ENCODE results near the gene WDR55. TPM values are rescaled to one million over a fixed set of nuclear protein-coding genes. Genes with fewer than 3 reads are reported as not detected.

Gene WDR55
- total and polyA plus RNA-seq, 2 experiments from 2014 or later: 9.6 to 18.0 TPM

DNA sequence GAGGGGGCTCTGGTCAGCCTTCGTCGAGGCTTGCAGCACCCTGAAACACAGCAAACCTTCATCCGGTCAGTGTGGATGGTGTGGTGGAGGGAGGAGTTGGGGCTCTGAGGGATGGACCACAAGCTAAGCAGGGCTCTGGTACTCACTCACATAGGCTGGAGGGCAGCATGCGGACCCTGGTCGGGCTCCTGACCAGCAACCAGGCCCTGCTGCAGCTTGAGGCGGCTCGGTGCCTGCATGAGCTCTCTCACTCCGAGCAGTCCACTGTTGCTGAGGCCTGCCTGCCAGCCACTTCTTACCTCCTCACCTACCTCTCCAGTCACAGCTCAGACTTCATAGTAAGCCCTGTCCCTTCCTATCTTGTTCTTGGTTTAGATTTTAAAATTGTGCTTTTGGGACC lies 23.0 kb upstream of the WDR55 start:
- Histone ChIP-seq H3K9me2 (ENCODE audit: insufficient read depth) (no peaks in the 10 kb centered on the region), H3K36me3 (ENCODE audit: insufficient read depth) (peaks cover 19% of the 10 kb centered on the region; the same call in 1 of the 2 replicates), H3F3A (replicated peaks; ENCODE audit: low read depth) (no peaks in the 10 kb centered on the region), H3K4me2 (no peak overlapping the region), H3K27ac (ENCODE audit: low read depth) (no peak overlapping the region), H2AFZ (no peak overlapping the region), H3K4me1 (ENCODE audit: insufficient read depth) (peaks cover 23% of the 10 kb centered on the region), H3K4me3 (no peak overlapping the region), H3K79me2 (replicated peaks; ENCODE audit: insufficient read depth) (peaks cover 25% of the 10 kb centered on the region), H4K20me1 (replicated peaks; ENCODE audit: insufficient read depth) (peaks cover 7% of the 10 kb centered on the region), H3K27me3 (ENCODE audit: insufficient read depth) (no peaks in the 10 kb centered on the region)
- ATAC-seq (no peak), DNase-seq (ENCODE audit: low spot score) (no peak)
- Mint-ChIP-seq H3K27ac (no peak overlapping the region), H3K9me3 (no peaks in the 10 kb centered on the region), H3K4me3 (no peak overlapping the region), H3K36me3 (ENCODE audit: low read depth) (peaks cover 52% of the 10 kb centered on the region), H3K27me3 (ENCODE audit: insufficient read depth, low read depth, poor library complexity) (peaks cover 17% of the 10 kb centered on the region), H3K4me1 (peaks cover 14% of the 10 kb centered on the region)
- TF ChIP-seq, protein P1, sequence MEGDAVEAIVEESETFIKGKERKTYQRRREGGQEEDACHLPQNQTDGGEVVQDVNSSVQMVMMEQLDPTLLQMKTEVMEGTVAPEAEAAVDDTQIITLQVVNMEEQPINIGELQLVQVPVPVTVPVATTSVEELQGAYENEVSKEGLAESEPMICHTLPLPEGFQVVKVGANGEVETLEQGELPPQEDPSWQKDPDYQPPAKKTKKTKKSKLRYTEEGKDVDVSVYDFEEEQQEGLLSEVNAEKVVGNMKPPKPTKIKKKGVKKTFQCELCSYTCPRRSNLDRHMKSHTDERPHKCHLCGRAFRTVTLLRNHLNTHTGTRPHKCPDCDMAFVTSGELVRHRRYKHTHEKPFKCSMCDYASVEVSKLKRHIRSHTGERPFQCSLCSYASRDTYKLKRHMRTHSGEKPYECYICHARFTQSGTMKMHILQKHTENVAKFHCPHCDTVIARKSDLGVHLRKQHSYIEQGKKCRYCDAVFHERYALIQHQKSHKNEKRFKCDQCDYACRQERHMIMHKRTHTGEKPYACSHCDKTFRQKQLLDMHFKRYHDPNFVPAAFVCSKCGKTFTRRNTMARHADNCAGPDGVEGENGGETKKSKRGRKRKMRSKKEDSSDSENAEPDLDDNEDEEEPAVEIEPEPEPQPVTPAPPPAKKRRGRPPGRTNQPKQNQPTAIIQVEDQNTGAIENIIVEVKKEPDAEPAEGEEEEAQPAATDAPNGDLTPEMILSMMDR (conservative IDR thresholded peaks at IDR 0.05; ENCODE audit: low read depth in 2 of 2): no peak
- TF ChIP-seq, protein P2, sequence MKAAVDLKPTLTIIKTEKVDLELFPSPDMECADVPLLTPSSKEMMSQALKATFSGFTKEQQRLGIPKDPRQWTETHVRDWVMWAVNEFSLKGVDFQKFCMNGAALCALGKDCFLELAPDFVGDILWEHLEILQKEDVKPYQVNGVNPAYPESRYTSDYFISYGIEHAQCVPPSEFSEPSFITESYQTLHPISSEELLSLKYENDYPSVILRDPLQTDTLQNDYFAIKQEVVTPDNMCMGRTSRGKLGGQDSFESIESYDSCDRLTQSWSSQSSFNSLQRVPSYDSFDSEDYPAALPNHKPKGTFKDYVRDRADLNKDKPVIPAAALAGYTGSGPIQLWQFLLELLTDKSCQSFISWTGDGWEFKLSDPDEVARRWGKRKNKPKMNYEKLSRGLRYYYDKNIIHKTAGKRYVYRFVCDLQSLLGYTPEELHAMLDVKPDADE (IDR thresholded peaks at IDR 0.05): no peak

DNA sequence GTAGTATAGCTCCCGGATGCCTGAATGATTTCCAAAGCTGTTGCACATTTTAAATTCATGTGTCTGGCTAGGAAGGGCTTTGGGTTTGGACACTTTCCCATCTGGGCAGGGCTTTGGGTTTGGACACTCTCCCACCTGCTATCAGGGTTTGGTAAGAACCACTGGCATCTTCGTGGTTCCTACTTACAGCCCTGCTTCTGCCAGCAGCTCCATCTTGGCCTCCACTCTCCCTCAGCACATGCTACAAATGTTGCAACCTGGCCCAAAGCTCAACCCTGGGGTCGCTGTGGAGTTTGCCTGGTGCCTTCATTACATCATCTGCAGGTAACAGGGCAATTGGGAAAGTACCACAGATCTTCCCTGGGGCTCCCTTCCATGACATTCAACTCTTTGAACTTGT lies 22.0 kb upstream of the WDR55 start:
- TF ChIP-seq JUNB (IDR thresholded peaks at IDR 0.05; ENCODE audit: unreplicated experiment): no peak
- DNase-seq (ENCODE audit: low spot score): no peak

DNA sequence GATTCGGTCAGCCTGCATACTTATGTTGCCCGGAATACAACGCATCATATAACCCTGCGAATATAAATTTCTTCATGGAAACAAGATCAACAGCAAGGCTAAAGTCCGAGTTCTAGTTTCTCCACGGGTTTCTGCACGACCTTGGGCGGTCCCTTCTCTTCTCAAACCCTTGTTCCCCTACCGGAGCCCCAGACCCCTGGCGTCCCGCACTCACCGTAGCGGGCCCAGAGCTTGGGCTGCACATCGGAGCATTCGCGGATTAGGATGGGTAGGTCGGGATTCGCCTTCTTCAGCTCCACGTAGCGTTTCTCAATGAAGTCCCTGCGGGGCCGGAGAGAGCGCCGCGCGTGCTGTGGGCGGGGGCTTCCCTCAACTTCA lies 17.7 kb upstream of the WDR55 start:
- Mint-ChIP-seq H3K27ac (peak overlapping the region; percentile 76; the same call in 1 of the 2 replicates), H3K9me3 (no peaks in the 10 kb centered on the region; the same call in 2 of the 3 replicates), H3K4me3 (peak overlapping the region; percentile 100), H3K36me3 (ENCODE audit: low read depth) (peaks cover 64% of the 10 kb centered on the region), H3K4me1 (peaks cover 3% of the 10 kb centered on the region), H3K27me3 (ENCODE audit: insufficient read depth, low read depth, poor library complexity) (peaks cover 23% of the 10 kb centered on the region)
- Histone ChIP-seq H3K4me2 (peak overlapping the region; percentile 85), H3K27ac (ENCODE audit: low read depth) (no peak overlapping the region), H3K4me3 (peak overlapping the region; percentile 83), H4K20me1 (replicated peaks; ENCODE audit: insufficient read depth) (peaks cover 7% of the 10 kb centered on the region; the same call in 1 of the 2 replicates), H3K9me2 (ENCODE audit: insufficient read depth) (no peaks in the 10 kb centered on the region), H2AFZ (peak overlapping the region; percentile 43; the same call in 1 of the 2 replicates), H3K4me1 (ENCODE audit: insufficient read depth) (peaks cover 13% of the 10 kb centered on the region), H3K27me3 (ENCODE audit: insufficient read depth) (no peaks in the 10 kb centered on the region), H3F3A (replicated peaks; ENCODE audit: low read depth) (no peaks in the 10 kb centered on the region), H3K36me3 (ENCODE audit: insufficient read depth) (peaks cover 24% of the 10 kb centered on the region), H3K79me2 (replicated peaks; ENCODE audit: insufficient read depth) (peaks cover 29% of the 10 kb centered on the region)
- ATAC-seq: peak; percentile 43
- peak; percentile 27 for DNase-seq (ENCODE audit: low spot score)
- TF ChIP-seq EZH2phosphoT487 (IDR thresholded peaks at IDR 0.05; ENCODE audit: unreplicated experiment) (no peak), EZH2 (IDR thresholded peaks at IDR 0.05; ENCODE audit: low read depth, unreplicated experiment) (no peak), JUNB (IDR thresholded peaks at IDR 0.05; ENCODE audit: unreplicated experiment) (no peak), NANOG (IDR thresholded peaks at IDR 0.05; ENCODE audit: borderline replicate concordance) (no peak)
- TF ChIP-seq, protein P2 (IDR thresholded peaks at IDR 0.05): no peak; the same call in 1 of the 2 replicates

More for the DNA sequence above, 22.0 kb upstream of the WDR55 start:
- H3F3A ChIP-seq (replicated peaks; ENCODE audit: low read depth): no peaks in the 10 kb centered on the region
- Mint-ChIP-seq H3K4me1 (peaks cover 14% of the 10 kb centered on the region), H3K27me3 (ENCODE audit: insufficient read depth, low read depth, poor library complexity) (peaks cover 21% of the 10 kb centered on the region), H3K9me3 (no peaks in the 10 kb centered on the region; the same call in 2 of the 3 replicates), H3K36me3 (ENCODE audit: low read depth) (peaks cover 54% of the 10 kb centered on the region), H3K4me3 (no peak overlapping the region), H3K27ac (no peak overlapping the region)
- no peak overlapping the region for H3K4me3 ChIP-seq
- H3K4me1 ChIP-seq (ENCODE audit: insufficient read depth): peaks cover 23% of the 10 kb centered on the region; the same call in 1 of the 2 replicates
- no peak overlapping the region for H3K4me2 ChIP-seq
- H3K36me3 ChIP-seq (ENCODE audit: insufficient read depth): peaks cover 19% of the 10 kb centered on the region; the same call in 1 of the 2 replicates
- H3K27me3 ChIP-seq (ENCODE audit: insufficient read depth): no peaks in the 10 kb centered on the region
- H3K79me2 ChIP-seq (replicated peaks; ENCODE audit: insufficient read depth): peaks cover 30% of the 10 kb centered on the region
- no peaks in the 10 kb centered on the region for H3K9me2 ChIP-seq (ENCODE audit: insufficient read depth)
- H4K20me1 ChIP-seq (replicated peaks; ENCODE audit: insufficient read depth): peaks cover 7% of the 10 kb centered on the region
- no peak overlapping the region for H2AFZ ChIP-seq
- no peak overlapping the region for H3K27ac ChIP-seq (ENCODE audit: low read depth)
- no peak for ATAC-seq
